Ecto neural progenitor cell (in vitro differentiated cells): ENCODE results near the gene AMBRA1.

Experiments
- DNase-seq: peaks from one replicate; pipeline ENCODE4 v3.0.0-alpha.2; 2018; ENCODE audit warnings: low spot score

AMBRA1 gene

GRCh38 chr11:46505741-46506482 is 87.9 kb downstream of the AMBRA1 start:
- DNase-seq = no peak

- no peak for DNase-seq
Measured at GRCh38 chr11:46504817-46505613, 88.8 kb downstream of the AMBRA1 start.

- DNase-seq = no peak
Measured at GRCh38 chr11:46499821-46500220, 94.0 kb downstream of the AMBRA1 start.

GRCh38 chr11:46498968-46499367 is 94.9 kb downstream of the AMBRA1 start:
- DNase-seq = no peak

GRCh38 chr11:46498179-46498578 is 95.6 kb downstream of the AMBRA1 start:
- DNase-seq = no peak

GRCh38 chr11:46497498-46497897 is 96.3 kb downstream of the AMBRA1 start:
- no peak for DNase-seq

GRCh38 chr11:46493791-46494190 is 100.0 kb downstream of the AMBRA1 start:
- no peak for DNase-seq

- DNase-seq = no peak
Measured at GRCh38 chr11:46492532-46492931, 101.3 kb downstream of the AMBRA1 start.

- no peak for DNase-seq
Measured at GRCh38 chr11:46491661-46492330, 102.0 kb downstream of the AMBRA1 start.

GRCh38 chr11:46490666-46491065 is 103.2 kb downstream of the AMBRA1 start:
- no peak for DNase-seq

GRCh38 chr11:46489656-46490560 is 103.9 kb downstream of the AMBRA1 start:
- no peak for DNase-seq

GRCh38 chr11:46485856-46486443 is 107.9 kb downstream of the AMBRA1 start:
- no peak for DNase-seq

GRCh38 chr11:46484101-46484500 is 109.7 kb downstream of the AMBRA1 start:
- DNase-seq = no peak

- no peak for DNase-seq
Measured at GRCh38 chr11:46480909-46481308, 112.9 kb downstream of the AMBRA1 start.

- no peak for DNase-seq
Measured at GRCh38 chr11:46480166-46480726, 113.6 kb downstream of the AMBRA1 start.

- DNase-seq = no peak
Measured at GRCh38 chr11:46479601-46480000, 114.2 kb downstream of the AMBRA1 start.

- DNase-seq = no peak
Measured at GRCh38 chr11:46478196-46478595, 115.6 kb downstream of the AMBRA1 start.

- no peak for DNase-seq
Measured at GRCh38 chr11:46477136-46477535, 116.7 kb downstream of the AMBRA1 start.

- DNase-seq = no peak
Measured at GRCh38 chr11:46475926-46476545, 117.8 kb downstream of the AMBRA1 start.

- DNase-seq = no peak
Measured at GRCh38 chr11:46475051-46475925, 118.5 kb downstream of the AMBRA1 start.
